DOHH2 (cell line): Measurements from ENCODE around the gene SELENOH.
"Not testable (repeated sequence)": the region's sequence is repeated elsewhere in the genome, so short reads cannot be mapped to it uniquely, and the experiment has no call there.

ENCODE experiments used
- H3F3A ChIP-seq: fragments of 200-600 bp; sonication (generic), shearing (Covaris generic); 2 replicates; pipeline ENCODE4 v1.6.0; 2016; ENCODE audit warnings: antibody characterized with exemption, mild to moderate bottlenecking; ENCODE audit not compliant: control insufficient read depth, insufficient read depth
- H3K27ac ChIP-seq: fragments of 200-600 bp; sonication (generic); 2 replicates; pipeline ENCODE4 v1.5.1; 2014; ENCODE audit warnings: low read depth, mild to moderate bottlenecking, low read length, moderate library complexity
- H3K27me3 ChIP-seq: fragments of 200-600 bp; sonication (generic); 2 replicates; pipeline ENCODE4 v1.6.1; 2014; ENCODE audit warnings: mild to moderate bottlenecking, low read length, mixed read lengths; ENCODE audit not compliant: control insufficient read depth
- H3K36me3 ChIP-seq: fragments of 200-600 bp; sonication (generic); 2 replicates; pipeline ENCODE4 v1.6.1; 2014; ENCODE audit warnings: mild to moderate bottlenecking, low read length, moderate library complexity, mixed read lengths; ENCODE audit not compliant: control insufficient read depth
- H3K4me1 ChIP-seq: fragments of 200-600 bp; sonication (generic); 2 replicates; pipeline ENCODE4 v1.6.1; 2014; ENCODE audit warnings: mild to moderate bottlenecking, low read length, mixed read lengths; ENCODE audit not compliant: control insufficient read depth
- H3K4me2 ChIP-seq: fragments of 200-600 bp; sonication (generic); 2 replicates; pipeline ENCODE4 v1.6.0; 2014; ENCODE audit warnings: mild to moderate bottlenecking, low read length, moderate library complexity
- H3K4me3 ChIP-seq: fragments of 200-600 bp; sonication (generic); 2 replicates; pipeline ENCODE4 v1.5.1; 2014; ENCODE audit warnings: mild to moderate bottlenecking, low read length, mixed read lengths
- H3K79me2 ChIP-seq: fragments of 200-600 bp; sonication (generic); 2 replicates; pipeline ENCODE4 v1.6.1; 2014; ENCODE audit warnings: mild to moderate bottlenecking, low read length, mixed read lengths; ENCODE audit not compliant: control insufficient read depth
- H3K9me2 ChIP-seq: fragments of 200-600 bp; sonication (generic); replicated peaks from 2 replicates; pipeline ENCODE4 v1.6.1; 2014; ENCODE audit warnings: mild to moderate bottlenecking, low read length, mixed read lengths; ENCODE audit not compliant: control insufficient read depth
- H3K9me3 ChIP-seq: fragments of 200-600 bp; sonication (generic); 2 replicates; pipeline ENCODE4 v1.6.1; 2014; ENCODE audit warnings: antibody characterized with exemption, low read length, mixed read lengths; ENCODE audit not compliant: control insufficient read depth, insufficient read depth
- H4K20me1 ChIP-seq: fragments of 200-600 bp; sonication (generic); 2 replicates; pipeline ENCODE4 v1.6.0; 2014; ENCODE audit warnings: low read depth, mild to moderate bottlenecking, antibody characterized with exemption, low read length, moderate library complexity; ENCODE audit not compliant: control insufficient read depth, insufficient read depth
- EZH2phosphoT487 ChIP-seq: fragments of 200-600 bp; sonication (generic); IDR thresholded peaks from 2 replicates; pipeline ENCODE4 v1.6.1; 2017; ENCODE audit warnings: borderline replicate concordance, mild to moderate bottlenecking, antibody characterized with exemption, low read length, moderate library complexity, mixed read lengths
- TF ChIP-seq, protein P1 (sequence below): fragments of 200-600 bp; sonication (generic); IDR thresholded peaks from one replicate; pipeline ENCODE4 v1.5.1; 2014; ENCODE audit warnings: antibody characterized with exemption, mild to moderate bottlenecking, low read depth, low read length; ENCODE audit not compliant: poor library complexity, severe bottlenecking

The SELENOH gene

DNA sequence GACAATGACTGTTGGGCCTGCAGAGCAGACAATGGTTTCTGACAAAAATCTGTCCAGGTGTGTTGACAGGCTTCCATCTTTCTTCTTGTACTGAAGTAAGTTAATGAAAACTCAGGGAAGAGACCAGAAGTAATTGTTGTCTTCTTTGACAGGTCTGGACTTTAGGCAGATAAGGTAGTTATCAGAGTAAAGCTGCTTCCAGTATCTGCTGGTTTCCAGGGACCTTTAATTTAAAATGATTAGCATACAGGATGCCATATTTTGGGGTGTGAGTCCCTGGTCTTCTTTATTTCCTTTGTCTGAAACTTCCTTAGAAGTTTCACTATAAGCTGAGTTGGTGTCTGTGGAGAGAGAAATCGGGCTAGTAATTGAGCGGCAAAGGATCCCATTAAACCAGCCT is 27.5 kb upstream of the SELENOH start:
- H3F3A ChIP-seq: no peaks in the 10 kb centered on the region; the same call in 1 of the 2 replicates
- H4K20me1 ChIP-seq: peaks cover 6% of the 10 kb centered on the region; the same call in 1 of the 2 replicates
- H3K4me1 ChIP-seq: peaks cover 26% of the 10 kb centered on the region
- H3K79me2 ChIP-seq: peaks cover 61% of the 10 kb centered on the region
- TF ChIP-seq, protein P1, sequence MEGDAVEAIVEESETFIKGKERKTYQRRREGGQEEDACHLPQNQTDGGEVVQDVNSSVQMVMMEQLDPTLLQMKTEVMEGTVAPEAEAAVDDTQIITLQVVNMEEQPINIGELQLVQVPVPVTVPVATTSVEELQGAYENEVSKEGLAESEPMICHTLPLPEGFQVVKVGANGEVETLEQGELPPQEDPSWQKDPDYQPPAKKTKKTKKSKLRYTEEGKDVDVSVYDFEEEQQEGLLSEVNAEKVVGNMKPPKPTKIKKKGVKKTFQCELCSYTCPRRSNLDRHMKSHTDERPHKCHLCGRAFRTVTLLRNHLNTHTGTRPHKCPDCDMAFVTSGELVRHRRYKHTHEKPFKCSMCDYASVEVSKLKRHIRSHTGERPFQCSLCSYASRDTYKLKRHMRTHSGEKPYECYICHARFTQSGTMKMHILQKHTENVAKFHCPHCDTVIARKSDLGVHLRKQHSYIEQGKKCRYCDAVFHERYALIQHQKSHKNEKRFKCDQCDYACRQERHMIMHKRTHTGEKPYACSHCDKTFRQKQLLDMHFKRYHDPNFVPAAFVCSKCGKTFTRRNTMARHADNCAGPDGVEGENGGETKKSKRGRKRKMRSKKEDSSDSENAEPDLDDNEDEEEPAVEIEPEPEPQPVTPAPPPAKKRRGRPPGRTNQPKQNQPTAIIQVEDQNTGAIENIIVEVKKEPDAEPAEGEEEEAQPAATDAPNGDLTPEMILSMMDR: no peak
- no peak for TF ChIP-seq EZH2phosphoT487
- H3K9me3 ChIP-seq: no peaks in the 10 kb centered on the region
- H3K4me3 ChIP-seq: peak overlapping the region; percentile 100
- H3K9me2 ChIP-seq: no peaks in the 10 kb centered on the region
- peaks cover 31% of the 10 kb centered on the region for H3K36me3 ChIP-seq
- H3K27me3 ChIP-seq: no peaks in the 10 kb centered on the region
- no peak overlapping the region for H3K27ac ChIP-seq
- H3K4me2 ChIP-seq: peak overlapping the region; percentile 79

GRCh38 chr11:57716726-57717125 is 24.6 kb upstream of the SELENOH start:
- H4K20me1 ChIP-seq, H3K27ac ChIP-seq, H3K9me3 ChIP-seq, H3K4me2 ChIP-seq, H3F3A ChIP-seq, H3K4me3 ChIP-seq, H3K9me2 ChIP-seq, H3K27me3 ChIP-seq: not testable (repeated sequence)
- H3K79me2 ChIP-seq: peaks cover 77% of the 10 kb centered on the region
- peaks cover 15% of the 10 kb centered on the region for H3K4me1 ChIP-seq
- H3K36me3 ChIP-seq: peaks cover 48% of the 10 kb centered on the region

GRCh38 chr11:57727185-57727584 is 14.1 kb upstream of the SELENOH start:
- H3K4me2 ChIP-seq: no peak overlapping the region
- H3K36me3 ChIP-seq: peaks cover 37% of the 10 kb centered on the region
- H3K9me3 ChIP-seq: no peaks in the 10 kb centered on the region
- peaks cover 97% of the 10 kb centered on the region for H3K79me2 ChIP-seq
- H3K9me2 ChIP-seq: no peaks in the 10 kb centered on the region
- H3K27me3 ChIP-seq: no peaks in the 10 kb centered on the region
- no peak overlapping the region for H3K27ac ChIP-seq
- TF ChIP-seq, protein P1: no peak
- no peak for TF ChIP-seq EZH2phosphoT487
- no peaks in the 10 kb centered on the region for H3F3A ChIP-seq
- H3K4me1 ChIP-seq: peaks cover 15% of the 10 kb centered on the region
- no peaks in the 10 kb centered on the region for H4K20me1 ChIP-seq
- no peak overlapping the region for H3K4me3 ChIP-seq

- H3F3A ChIP-seq: no peaks in the 10 kb centered on the region
- H4K20me1 ChIP-seq: no peaks in the 10 kb centered on the region
- TF ChIP-seq EZH2phosphoT487: no peak
- TF ChIP-seq, protein P1: no peak
- 0 out of 2 replicates have a peak overlapping the region, but pooled peaks have one; percentile 1 for H3K4me2 ChIP-seq
- H3K27ac ChIP-seq: no peak overlapping the region
- peaks cover 98% of the 10 kb centered on the region for H3K79me2 ChIP-seq
- H3K4me3 ChIP-seq: no peak overlapping the region
- H3K9me2 ChIP-seq: no peaks in the 10 kb centered on the region
- peaks cover 15% of the 10 kb centered on the region for H3K4me1 ChIP-seq
- no peaks in the 10 kb centered on the region for H3K27me3 ChIP-seq
- H3K36me3 ChIP-seq: peaks cover 35% of the 10 kb centered on the region
- H3K9me3 ChIP-seq: no peaks in the 10 kb centered on the region
These were observed 12.5 kb upstream of the SELENOH start for GRCh38 chr11:57728829-57729228.
